ENCODE data around the gene INHBA.

The INHBA gene

DNA sequence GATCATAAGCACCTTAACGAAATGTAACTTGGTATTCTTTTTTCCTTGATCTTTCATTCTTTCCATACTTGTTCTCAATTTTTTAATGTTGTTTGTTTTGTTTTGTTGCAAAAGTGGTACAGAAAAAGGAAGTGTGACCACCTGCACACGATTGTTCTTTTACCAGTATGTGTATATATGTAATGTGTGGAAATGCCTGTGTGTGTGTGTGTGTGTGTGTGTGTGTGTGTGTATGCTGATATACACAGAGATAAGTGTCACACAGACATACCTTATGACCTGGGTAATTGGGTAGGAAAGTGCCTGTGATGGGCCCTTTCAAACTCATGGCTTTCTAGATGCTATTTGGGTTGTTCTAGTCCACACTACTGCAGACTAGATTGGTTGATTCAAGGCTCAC is 14.0 kb downstream of the INHBA start:
- no peak for DNase-seq (ENCODE audit: low read depth, low spot score)

DNA sequence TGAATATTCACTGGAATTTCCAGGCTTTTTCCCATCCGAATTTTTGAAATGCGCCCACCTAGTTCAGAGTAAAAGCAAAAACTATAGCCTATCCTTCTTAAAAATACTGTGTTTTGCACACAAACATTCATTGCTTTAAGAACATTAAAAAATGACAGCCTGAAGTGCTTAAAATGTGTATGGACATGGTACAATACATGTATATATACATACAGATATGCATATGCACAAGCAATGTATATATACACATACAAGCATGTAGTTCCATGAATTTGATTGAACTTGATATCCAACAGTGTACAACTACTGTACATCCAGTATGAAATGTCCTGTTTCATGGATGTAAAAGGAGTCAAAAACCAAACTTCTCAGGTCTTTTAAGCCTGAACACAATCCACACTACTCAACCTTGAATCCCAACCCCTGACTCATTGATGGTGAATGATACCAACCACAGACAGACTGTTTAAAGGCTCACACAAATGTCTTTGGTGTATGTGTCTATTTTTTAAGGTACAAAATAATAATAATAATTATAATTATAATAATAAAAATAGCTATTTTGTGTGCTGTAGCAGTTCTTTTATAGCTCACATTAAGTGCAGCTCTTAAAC is 14.8 kb downstream of the INHBA start:
- no peak for DNase-seq (ENCODE audit: low read depth, low spot score)

DNA sequence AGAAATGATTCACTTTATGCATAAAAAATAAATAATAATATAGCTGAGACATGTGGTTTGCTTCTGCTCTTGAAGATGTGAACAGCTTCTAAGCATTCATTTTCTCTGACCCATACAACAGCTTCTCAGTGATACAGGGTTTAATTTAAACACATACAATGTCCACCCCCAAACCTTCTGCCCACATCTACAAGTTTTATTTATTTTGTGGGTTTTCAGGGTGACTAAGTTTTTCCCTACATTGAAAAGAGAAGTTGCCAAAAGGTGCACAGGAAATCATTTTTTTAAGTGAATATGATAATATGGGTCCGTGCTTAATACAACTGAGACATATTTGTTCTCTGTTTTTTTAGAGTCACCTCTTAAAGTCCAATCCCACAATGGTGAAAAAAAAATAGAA is 17.2 kb downstream of the INHBA start:
- DNase-seq (ENCODE audit: low read depth, low spot score): no peak

DNA sequence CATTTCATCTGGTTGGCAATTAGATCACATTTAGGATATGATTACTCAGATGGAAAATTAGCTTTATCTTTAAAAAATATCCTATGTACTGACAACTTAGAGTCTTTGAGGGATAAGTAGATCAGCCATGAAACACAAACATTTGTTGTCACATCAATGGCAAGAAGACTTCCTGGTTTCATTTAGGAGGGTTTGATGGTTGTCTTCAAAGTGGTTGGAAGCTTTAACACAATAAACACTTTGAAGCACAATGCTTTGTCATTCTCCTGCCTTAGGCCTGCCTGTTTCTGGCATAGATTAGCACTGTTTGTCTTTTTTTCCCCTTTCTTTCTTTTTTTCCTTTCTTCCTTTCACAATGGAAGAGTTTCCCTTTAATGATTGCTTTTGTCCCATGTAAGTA is 20.5 kb downstream of the INHBA start:
- no peak for DNase-seq (ENCODE audit: low read depth, low spot score)

DNA sequence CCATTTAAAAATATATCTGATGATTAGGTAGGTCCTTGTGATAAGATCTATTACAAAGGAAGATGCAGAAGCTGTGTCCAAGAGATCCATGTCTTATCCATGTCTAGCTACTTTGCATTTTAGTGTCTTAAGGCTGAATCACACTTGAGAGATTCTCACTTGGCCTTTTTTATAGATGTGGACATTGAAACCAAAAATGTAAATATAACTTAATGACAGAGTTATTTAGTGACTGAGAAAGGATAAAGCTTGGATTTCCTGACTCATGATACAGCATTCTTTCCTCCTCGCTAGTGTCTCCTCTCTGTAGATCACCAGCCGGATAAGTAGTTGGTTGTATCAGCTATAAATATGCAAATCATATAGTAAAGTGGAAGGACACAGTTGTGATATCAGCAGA is 23.3 kb downstream of the INHBA start:
- DNase-seq (ENCODE audit: low read depth, low spot score): no peak

DNA sequence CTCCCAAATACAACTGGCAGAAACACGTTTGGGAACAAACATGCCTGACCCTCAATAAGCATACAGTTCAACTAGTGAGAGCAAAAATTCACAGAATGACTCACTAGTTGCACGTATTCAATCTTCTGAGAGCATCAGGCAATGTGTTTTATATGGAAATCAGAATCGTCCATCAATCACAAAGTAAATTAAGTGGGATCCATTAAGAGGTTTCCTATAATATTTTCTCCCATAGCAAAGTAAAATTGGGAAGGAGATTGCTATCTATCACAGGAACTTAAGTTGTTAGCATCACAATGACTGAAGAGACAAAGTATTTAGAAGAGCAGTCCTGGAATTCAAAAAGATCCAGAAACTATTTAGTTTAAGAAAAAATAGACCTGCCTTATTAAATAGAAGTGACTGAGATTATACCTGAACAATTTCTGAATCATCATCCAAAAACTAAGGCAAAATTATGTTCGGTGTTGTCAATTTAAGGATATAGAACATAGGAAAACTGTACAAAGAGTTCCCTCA is 28.3 kb downstream of the INHBA start:
- no peak for DNase-seq (ENCODE audit: low read depth, low spot score)

DNA sequence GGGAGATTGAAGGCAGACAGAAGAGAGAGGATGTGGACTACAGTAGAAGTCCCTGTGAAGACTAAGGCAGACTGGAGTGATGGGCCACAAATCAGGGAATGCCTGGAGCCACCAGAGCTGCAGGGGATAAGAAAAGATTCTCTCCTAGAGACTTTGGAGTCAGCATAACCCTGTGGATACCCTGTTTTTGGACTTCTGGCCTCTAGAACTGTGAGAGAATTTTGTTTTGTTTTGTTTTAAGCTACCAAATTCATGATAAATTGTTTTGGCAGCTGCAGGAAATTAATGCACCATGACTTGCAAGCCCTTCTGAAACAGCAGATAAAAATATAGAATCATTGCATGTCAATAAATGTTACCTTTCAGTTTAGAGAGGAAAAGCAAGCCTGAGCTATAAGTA is 41.3 kb downstream of the INHBA start:
- DNase-seq (ENCODE audit: low read depth, low spot score): no peak

DNA sequence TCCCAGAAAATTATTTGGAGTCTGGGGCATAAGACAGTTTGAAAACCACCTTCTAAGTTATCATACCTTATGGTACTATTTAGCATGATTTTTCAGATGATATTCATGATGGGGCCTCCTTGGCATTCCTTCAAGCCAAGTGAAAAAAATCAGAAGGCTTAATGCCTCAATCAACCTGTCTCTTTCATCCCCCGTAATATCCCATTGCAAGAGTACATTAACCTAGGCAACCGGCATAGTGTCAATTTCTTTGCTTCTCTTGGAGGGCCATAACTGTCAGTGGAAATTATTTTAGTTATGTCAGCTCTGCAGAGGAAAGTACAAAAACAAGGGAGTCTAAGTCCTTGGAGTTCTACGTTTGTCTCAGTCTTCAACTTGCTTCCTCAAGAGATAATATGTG is 43.4 kb downstream of the INHBA start:
- no peak for DNase-seq (ENCODE audit: low read depth, low spot score)

DNA sequence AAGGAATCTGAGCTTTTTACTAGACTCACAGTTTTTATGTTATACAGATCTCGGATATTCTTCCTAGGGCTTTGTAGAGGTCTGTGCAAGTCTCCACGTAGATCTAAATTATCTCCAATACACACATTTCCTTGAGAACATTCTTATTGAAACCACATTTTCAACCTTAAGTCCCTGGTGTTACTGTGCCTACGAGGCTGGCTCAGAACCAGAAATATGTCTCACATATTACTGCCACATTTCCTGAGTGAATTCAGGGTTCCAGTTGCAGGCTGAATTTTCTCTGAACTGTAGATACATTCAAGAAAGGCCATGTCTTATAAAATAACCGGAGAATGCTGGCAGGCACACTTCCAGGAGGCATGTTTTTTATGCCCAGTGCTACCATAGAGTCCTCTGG is 46.5 kb downstream of the INHBA start:
- DNase-seq (ENCODE audit: low read depth, low spot score): no peak

DNA sequence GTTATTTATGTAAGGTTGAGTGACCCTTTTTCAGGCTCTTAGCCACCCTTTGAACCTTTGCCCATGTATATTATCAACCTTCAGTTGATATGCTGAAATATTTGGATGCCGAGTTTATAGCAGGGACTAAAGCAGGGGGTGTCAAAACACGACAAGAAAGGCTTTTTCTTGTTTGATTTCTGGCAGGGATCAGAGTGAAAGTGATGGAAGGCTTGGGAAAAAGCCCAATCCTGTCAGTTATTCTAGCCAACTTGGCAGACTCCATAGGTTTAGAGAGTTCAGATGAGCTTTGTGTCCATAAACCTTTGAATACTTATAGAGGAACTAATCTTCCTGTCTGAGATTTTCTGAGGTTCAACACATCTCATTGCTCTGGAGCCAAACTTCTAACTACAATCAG is 47.5 kb downstream of the INHBA start:
- no peak for DNase-seq (ENCODE audit: low read depth, low spot score)

DNA sequence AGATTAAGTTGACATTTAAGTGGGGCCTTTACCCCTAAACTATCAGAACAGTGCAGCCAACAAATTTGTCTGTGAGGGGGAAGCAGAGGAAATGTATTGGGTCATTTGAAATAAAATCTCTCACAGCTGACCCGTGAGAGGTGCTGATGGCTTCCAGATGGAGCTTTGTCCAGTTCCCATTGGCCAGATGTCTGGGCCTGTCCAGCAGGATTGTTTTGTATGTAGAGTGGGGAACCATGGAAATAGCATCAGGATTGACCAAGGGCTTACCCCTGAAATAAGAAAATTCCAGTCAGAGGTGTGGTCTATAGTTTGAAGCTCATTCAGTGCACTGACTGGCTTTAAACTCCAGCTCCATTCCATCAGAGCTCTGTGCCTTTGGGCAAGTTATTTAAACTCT is 50.6 kb downstream of the INHBA start:
- no peak for DNase-seq (ENCODE audit: low read depth, low spot score)

DNA sequence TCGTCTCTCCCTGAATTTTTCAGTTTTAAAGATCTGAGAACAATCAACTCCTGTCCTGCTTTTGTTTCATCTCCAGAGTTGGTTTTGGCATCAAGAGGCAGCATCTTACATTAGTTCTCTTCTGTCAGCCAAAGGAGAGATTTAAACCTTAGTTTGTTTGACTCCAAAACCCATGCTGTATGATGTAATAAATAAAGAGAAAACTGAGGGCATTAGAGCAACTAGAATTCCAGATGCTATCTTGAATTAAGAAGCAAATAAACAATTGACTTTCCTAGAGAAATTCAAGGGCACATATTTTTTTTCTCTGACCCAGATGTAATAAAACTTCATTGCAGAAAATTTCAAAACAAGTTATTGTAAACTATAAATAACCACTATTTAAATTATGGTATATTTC is 54.4 kb downstream of the INHBA start:
- DNase-seq (ENCODE audit: low read depth, low spot score): no peak

DNA sequence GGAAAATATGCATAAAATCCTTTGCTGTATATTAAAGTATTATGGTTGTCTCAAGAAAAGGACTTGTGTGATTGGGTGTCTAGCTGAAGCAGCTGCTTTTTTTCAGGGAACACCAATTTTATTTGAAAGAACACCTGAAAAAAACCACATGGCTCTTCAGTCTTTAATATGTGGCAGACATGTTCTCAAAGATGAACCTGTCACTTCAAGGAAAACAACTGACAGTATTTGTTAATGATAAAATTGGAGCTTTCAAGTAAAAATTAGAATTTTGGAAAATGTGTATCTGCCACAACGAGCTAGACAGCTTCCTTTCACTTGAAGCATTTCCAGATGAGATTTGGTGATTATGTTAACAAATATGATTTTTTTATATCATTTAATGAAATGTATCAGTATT is 59.3 kb downstream of the INHBA start:
- DNase-seq (ENCODE audit: low read depth, low spot score): no peak

DNA sequence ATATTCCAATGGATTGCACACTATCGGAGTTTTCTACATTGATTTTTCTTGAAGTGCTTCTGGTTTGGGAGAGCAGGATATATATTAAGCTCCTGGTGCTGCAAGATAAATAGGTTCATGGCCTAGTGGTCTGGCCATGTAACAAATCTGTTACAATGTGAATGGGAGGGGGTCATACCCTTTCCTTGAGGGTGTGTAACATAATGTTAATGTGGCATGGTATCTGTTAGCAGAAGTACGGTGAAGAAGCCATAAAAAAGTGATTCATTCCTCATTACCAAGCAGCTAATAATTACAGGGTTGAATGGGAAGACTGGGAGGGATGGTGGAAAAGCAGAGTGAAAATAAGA is 61.2 kb downstream of the INHBA start:
- DNase-seq (ENCODE audit: low read depth, low spot score): no peak

DNA sequence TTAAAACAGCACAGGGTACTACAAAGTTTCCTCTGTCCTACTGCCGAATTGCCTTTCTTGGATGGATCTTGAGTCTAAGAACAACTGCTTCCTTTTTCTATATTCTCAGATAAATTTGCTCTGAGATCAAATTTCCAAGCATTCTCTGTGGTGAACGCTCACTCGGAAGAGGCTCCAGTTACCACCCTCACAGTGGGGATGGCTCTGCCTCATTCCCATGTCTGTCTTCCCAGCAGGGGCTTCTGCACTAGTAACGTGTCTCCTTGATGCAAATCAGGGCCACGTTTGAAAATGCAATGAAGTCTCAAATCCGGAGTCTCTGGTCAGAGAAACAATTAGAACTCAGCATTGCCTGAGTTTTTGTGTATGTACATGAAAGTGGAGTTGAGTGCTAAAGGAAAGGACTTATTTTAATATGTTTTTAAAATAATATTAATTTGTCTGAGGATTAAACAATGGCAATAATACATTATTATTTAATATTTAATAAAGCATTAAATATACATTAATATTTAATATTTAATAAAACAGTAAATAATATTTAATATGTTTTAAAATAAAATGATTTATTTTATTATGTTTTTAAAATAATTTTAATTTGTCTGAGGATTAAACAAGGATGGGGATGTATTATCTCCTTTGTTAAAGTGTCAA is 61.8 kb downstream of the INHBA start:
- no peak for DNase-seq (ENCODE audit: low read depth, low spot score)

DNA sequence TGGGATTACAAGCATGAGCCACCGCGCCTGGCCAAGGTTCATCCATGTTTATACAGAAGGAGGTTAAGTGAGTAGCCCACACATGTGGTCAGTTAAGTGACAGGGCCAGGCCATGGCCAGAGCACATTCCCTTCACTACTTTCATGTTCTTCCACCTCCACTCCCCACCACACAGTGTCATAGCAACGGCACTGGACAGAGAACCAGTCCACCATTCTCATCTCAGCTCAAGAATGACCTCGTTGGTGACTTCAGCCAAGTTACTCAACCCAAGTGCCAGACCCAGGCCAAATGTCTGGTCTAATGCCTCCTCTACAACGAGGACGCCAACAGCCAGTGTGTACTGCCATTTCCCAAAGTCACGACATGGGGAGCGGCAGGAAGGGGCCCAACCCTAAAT is 62.4 kb downstream of the INHBA start:
- DNase-seq (ENCODE audit: low read depth, low spot score): no peak

DNA sequence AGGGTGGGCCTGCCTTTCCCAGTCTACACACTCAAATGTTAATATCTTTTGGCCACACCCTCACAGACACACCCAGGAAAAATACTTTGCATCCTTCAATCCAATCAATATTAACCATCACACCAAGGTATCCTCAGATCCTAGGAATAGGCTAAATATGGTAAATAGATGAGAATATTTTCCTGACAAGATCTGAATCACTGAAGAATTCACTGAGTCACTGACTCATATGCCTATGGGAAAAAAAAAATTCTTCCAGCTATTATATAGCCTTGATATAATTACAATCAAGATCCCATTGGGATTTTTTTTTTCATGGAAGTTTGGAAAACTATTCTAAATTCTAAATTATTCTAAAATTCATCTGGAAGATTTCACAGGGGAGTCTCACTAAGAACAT is 65.8 kb downstream of the INHBA start:
- no peak for DNase-seq (ENCODE audit: low read depth, low spot score)

Measured in iPS DF 19.7 (cell line).